Cortex of kidney (tissue), 1 donor: Measurements from ENCODE around the gene EARS2.

Experiments used
- DNase-seq: peaks from one replicate; lab custom pipeline; 2025; lab: John Stamatoyannopoulos, UW

Gene EARS2

GRCh38 chr16:23482778-23483177 lies 74.4 kb downstream of the EARS2 start:
- DNase-seq: no peak

DNA sequence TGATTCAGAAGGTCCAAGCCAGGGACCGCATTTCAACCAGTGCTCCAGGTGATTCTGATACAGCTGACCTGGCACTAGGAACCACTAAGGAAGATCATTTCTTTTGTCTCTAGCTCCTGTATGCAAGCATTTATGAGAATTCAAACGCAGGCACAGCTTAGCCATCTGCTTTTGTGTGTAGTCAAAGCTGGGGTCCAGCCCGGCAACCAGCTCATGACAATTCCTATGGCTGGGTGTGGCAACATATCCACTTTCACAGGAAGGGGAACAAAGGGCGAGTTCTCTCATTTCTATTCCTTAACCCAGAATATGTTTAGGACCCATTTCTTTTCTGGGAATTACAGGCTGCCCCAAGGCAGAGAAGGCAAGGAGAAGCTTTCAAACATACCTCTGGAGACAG lies 76.9 kb downstream of the EARS2 start:
- no peak for DNase-seq

DNA sequence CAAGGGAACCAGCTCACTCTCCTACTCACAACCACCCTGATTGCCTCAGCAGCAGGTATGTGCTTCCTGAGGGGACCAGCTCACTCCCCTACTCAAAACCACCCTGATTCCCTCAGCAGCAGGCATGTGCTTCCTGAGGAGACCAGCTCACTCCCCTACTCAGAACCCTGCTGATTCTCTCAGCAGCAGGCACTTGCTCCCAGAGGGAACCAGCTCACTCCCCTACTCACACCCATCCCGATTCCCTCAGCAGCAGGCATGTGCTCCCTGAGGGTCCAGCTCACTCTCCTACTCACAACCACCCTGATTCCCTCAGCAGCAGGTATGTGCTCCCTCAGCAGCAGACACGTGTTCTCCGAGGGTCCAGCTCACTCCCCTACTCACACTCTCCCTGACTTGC lies 78.0 kb downstream of the EARS2 start:
- DNase-seq: no peak

GRCh38 chr16:23478566-23478965 lies 78.6 kb downstream of the EARS2 start:
- DNase-seq: no peak

DNA sequence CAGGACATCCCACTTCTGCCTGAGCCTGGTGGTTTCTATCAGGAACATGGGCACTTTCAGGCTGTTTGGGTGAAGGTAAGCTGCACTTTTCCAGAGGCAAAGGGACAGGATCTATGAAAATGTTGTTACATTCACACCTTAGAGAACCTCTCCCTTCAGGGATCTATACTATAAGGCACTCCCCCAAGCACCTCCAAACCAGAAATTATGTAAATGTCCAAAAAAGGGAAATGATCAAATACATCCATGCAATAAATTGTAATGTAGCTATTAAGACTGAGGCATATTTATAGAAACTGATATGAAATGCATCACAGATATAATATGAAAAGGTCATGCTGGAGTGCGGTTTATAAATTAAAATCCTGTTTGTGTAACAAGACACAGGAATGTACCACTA lies 80.9 kb downstream of the EARS2 start:
- no peak for DNase-seq
